DMS153 treated with DMSO at 0.1 percent for 48 hours (cell line): ENCODE measurements around the gene FAM117B.
A peak's percentile ranks its signal among the peaks of the same experiment; 100 is the strongest.
"Not testable (repeated sequence)": the region's sequence is repeated elsewhere in the genome, so short reads cannot be mapped to it uniquely, and the experiment has no call there.

ENCODE experiments used
- DNase-seq: peaks from one replicate; lab custom pipeline; 2025; ENCODE audit not compliant: unreplicated experiment; lab: John Stamatoyannopoulos, UW

Gene FAM117B

GRCh38 chr2:202636213-202636513 is 1.4 kb downstream of the FAM117B start:
- DNase-seq = no peak

- DNase-seq = no peak
Observed at GRCh38 chr2:202638721-202639120, 4.0 kb downstream of the FAM117B start.

- no peak for DNase-seq
Observed at GRCh38 chr2:202639231-202639630, 4.5 kb downstream of the FAM117B start.

GRCh38 chr2:202642567-202642966 is 7.8 kb downstream of the FAM117B start:
- DNase-seq = no peak

GRCh38 chr2:202643012-202643858 is 8.5 kb downstream of the FAM117B start:
- no peak for DNase-seq

GRCh38 chr2:202652119-202652518 is 17.4 kb downstream of the FAM117B start:
- no peak for DNase-seq

GRCh38 chr2:202653890-202654289 is 19.1 kb downstream of the FAM117B start:
- DNase-seq = no peak

- DNase-seq = no peak
Observed at GRCh38 chr2:202657876-202658275, 23.1 kb downstream of the FAM117B start.

GRCh38 chr2:202660796-202661195 is 26.0 kb downstream of the FAM117B start:
- no peak for DNase-seq

GRCh38 chr2:202669841-202670240 is 35.1 kb downstream of the FAM117B start:
- DNase-seq = no peak

- no peak for DNase-seq
Observed at GRCh38 chr2:202671317-202672035, 36.7 kb downstream of the FAM117B start.

- not testable (repeated sequence) for DNase-seq
Observed at GRCh38 chr2:202675097-202675496, 40.3 kb downstream of the FAM117B start.

GRCh38 chr2:202679980-202680379 is 45.2 kb downstream of the FAM117B start:
- DNase-seq = no peak

GRCh38 chr2:202680512-202680911 is 45.7 kb downstream of the FAM117B start:
- DNase-seq = no peak

- DNase-seq = peak; percentile 30
Observed at GRCh38 chr2:202681688-202682205, 47.0 kb downstream of the FAM117B start.

- DNase-seq = no peak
Observed at GRCh38 chr2:202682274-202682673, 47.5 kb downstream of the FAM117B start.

GRCh38 chr2:202687276-202687675 is 52.5 kb downstream of the FAM117B start:
- DNase-seq = no peak

GRCh38 chr2:202689459-202689858 is 54.7 kb downstream of the FAM117B start:
- no peak for DNase-seq

- no peak for DNase-seq
Observed at GRCh38 chr2:202689898-202690297, 55.1 kb downstream of the FAM117B start.

GRCh38 chr2:202690321-202690900 is 55.6 kb downstream of the FAM117B start:
- DNase-seq = no peak

GRCh38 chr2:202693503-202693902 is 58.7 kb downstream of the FAM117B start:
- DNase-seq = peak; percentile 2

GRCh38 chr2:202695166-202695565 is 60.4 kb downstream of the FAM117B start:
- no peak for DNase-seq
